WI38 (cell line): Measurements from ENCODE around the gene RUFY2.

Experiments used
- H3K4me3 ChIP-seq: 2 replicates; pipeline ENCODE4 v1.5.1; 2011; ENCODE audit warnings: low read depth, mild to moderate bottlenecking, control low read depth, low read length
- CTCF ChIP-seq: IDR thresholded peaks from 2 replicates; pipeline ENCODE4 v1.5.1; 2012; ENCODE audit warnings: low read depth, mild to moderate bottlenecking, control low read depth, low read length

RUFY2 gene

GRCh38 chr10:68402276-68402675 lies 4.8 kb downstream of the RUFY2 start:
- H3K4me3 ChIP-seq = no peak overlapping the region
- no peak for TF ChIP-seq CTCF

GRCh38 chr10:68397005-68397404 lies 10.1 kb downstream of the RUFY2 start:
- no peak for TF ChIP-seq CTCF
- no peak overlapping the region for H3K4me3 ChIP-seq

- TF ChIP-seq CTCF = no peak
- H3K4me3 ChIP-seq = no peak overlapping the region
These were observed 21.3 kb downstream of the RUFY2 start for GRCh38 chr10:68385740-68386139.

GRCh38 chr10:68371604-68372003 lies 35.5 kb downstream of the RUFY2 start:
- TF ChIP-seq CTCF = no peak

GRCh38 chr10:68367121-68367520 lies 40.0 kb downstream of the RUFY2 start:
- TF ChIP-seq CTCF = no peak

More at GRCh38 chr10:68371604-68372003, 35.5 kb downstream of the RUFY2 start:
- H3K4me3 ChIP-seq = no peak overlapping the region

GRCh38 chr10:68366600-68366999 lies 40.5 kb downstream of the RUFY2 start:
- no peak for TF ChIP-seq CTCF
- no peak overlapping the region for H3K4me3 ChIP-seq

More at GRCh38 chr10:68367121-68367520, 40.0 kb downstream of the RUFY2 start:
- no peak overlapping the region for H3K4me3 ChIP-seq

- TF ChIP-seq CTCF = no peak
- no peak overlapping the region for H3K4me3 ChIP-seq
These were observed 41.5 kb downstream of the RUFY2 start for GRCh38 chr10:68365611-68366010.
